B cell (primary cell): ENCODE results near the gene KCNA1. TPM values are rescaled to one million over a fixed set of nuclear protein-coding genes. Genes with fewer than 3 reads are reported as not detected.
A peak's percentile ranks its signal among the peaks of the same experiment; 100 is the strongest.

Source experiments
- ATAC-seq: fragments of 200-7000 bp; cut with Tn5 transposase; one replicate; pipeline ENCODE4 v1.10.0; 2021; ENCODE audit warnings: low read depth, mild to moderate bottlenecking, moderate number of reproducible peaks, moderate library complexity
- CTCF ChIA-PET: fragments of 350-600 bp; sonication (Branson Sonifier 250); formaldehyde crosslinking; loops from one replicate; lab custom pipeline; 2021; ENCODE audit warnings: antibody characterized with exemption, inconsistent platforms; lab: Charles Lee
- POLR2A ChIA-PET: fragments of 350-600 bp; sonication (Branson Sonifier 250); formaldehyde crosslinking; loops from one replicate; lab custom pipeline; 2021; ENCODE audit warnings: antibody characterized with exemption; lab: Charles Lee
- DNase-seq: peaks from one replicate; pipeline ENCODE4 v3.0.0; 2013
- H2AFZ ChIP-seq: 2 replicates; pipeline ENCODE4 v1.6.1; 2012; ENCODE audit warnings: mild to moderate bottlenecking, low read depth, low read length; ENCODE audit not compliant: insufficient read depth, poor library complexity, severe bottlenecking
- H3K27ac ChIP-seq, 2 donors: 1 replicate in 1 of 2; 2 replicates in 1 of 2; pipeline ENCODE4 v1.5.1; 2012 to 2013; ENCODE audit warnings: low read length in 2 of 2, mild to moderate bottlenecking in 2 of 2, moderate library complexity in 1 of 2
- H3K27me3 ChIP-seq, 4 experiments: fragments of 200-600 bp in 1 of 4; sonication (generic) in 1 of 4; replicated peaks in 1 of 4; 1 replicate in 2 of 4; 2 replicates in 2 of 4; pipeline versions ENCODE4 v1.6.1 to v1.7.0; 2013 to 2016; ENCODE audit warnings: low read length in 3 of 4, mild to moderate bottlenecking in 2 of 4, mixed read lengths in 1 of 4, moderate library complexity in 1 of 4; ENCODE audit not compliant: insufficient read depth in 4 of 4, control insufficient read depth in 3 of 4; ENCODE audit errors: control extremely low read depth in 1 of 4
- H3K36me3 ChIP-seq, 2 experiments: replicated peaks in 1 of 2; 1 replicate in 1 of 2; 2 replicates in 1 of 2; pipeline versions ENCODE4 v1.6.1 to v1.7.1; 2013; ENCODE audit warnings: low read length in 1 of 2; ENCODE audit not compliant: insufficient read depth in 2 of 2, control insufficient read depth in 1 of 2; ENCODE audit errors: control extremely low read depth in 1 of 2, extremely low read depth in 1 of 2
- H3K4me1 ChIP-seq, 2 donors: fragments of 200-600 bp in 1 of 2; sonication (generic) in 1 of 2; 1 replicate in 1 of 2; 2 replicates in 1 of 2; pipeline versions ENCODE4 v1.5.1 to v1.6.1; 2013 to 2017; ENCODE audit warnings: low read length in 2 of 2; ENCODE audit not compliant: control insufficient read depth in 2 of 2, insufficient read depth in 2 of 2
- H3K4me2 ChIP-seq: replicated peaks from 2 replicates; pipeline ENCODE3; 2012; ENCODE audit warnings: mild to moderate bottlenecking, low read depth, low read length; ENCODE audit not compliant: poor library complexity, severe bottlenecking
- H3K4me3 ChIP-seq, 5 experiments: fragments of 200-600 bp in 1 of 5; sonication (generic) in 1 of 5; 1 replicate in 3 of 5; 2 replicates in 2 of 5; pipeline versions ENCODE4 v1.5.1 to v1.7.0; 2011 to 2016; ENCODE audit warnings: low read length in 4 of 5, mild to moderate bottlenecking in 4 of 5, low read depth in 2 of 5, control low read depth in 1 of 5, moderate library complexity in 1 of 5; ENCODE audit not compliant: insufficient read depth in 1 of 5; ENCODE audit errors: control extremely low read depth in 1 of 5, extremely low read depth in 1 of 5
- H3K79me2 ChIP-seq: fragments of 200-600 bp; sonication (generic); one replicate; pipeline ENCODE4 v1.6.0; 2016; ENCODE audit warnings: low read length; ENCODE audit not compliant: control insufficient read depth, insufficient read depth
- H3K9ac ChIP-seq: fragments of 200-600 bp; sonication (generic); 2 replicates; pipeline ENCODE4 v1.6.1; 2017; ENCODE audit warnings: mild to moderate bottlenecking, low read length, moderate library complexity
- H3K9me3 ChIP-seq, 3 donors: one replicate each; pipeline versions ENCODE4 v1.6.1 to v1.7.1; 2013; ENCODE audit warnings: low read length in 2 of 3; ENCODE audit not compliant: control insufficient read depth in 2 of 3, insufficient read depth in 1 of 3; ENCODE audit errors: control extremely low read depth in 1 of 3
- H4K20me1 ChIP-seq: 2 replicates; pipeline ENCODE4 v1.6.0; 2012; ENCODE audit warnings: mild to moderate bottlenecking, low read length; ENCODE audit not compliant: insufficient read depth, control insufficient read depth, poor library complexity, severe bottlenecking
- H3K27ac Mint-ChIP-seq: one replicate; pipeline ENCODE4 v1.8.0; 2021; ENCODE audit warnings: mixed read lengths
- H3K27me3 Mint-ChIP-seq: one replicate; pipeline ENCODE4 v1.8.0; 2021; ENCODE audit warnings: mixed read lengths
- H3K4me1 Mint-ChIP-seq: one replicate; pipeline ENCODE4 v1.8.0; 2021; ENCODE audit warnings: mixed read lengths
- H3K4me3 Mint-ChIP-seq: one replicate; pipeline ENCODE4 v1.8.0; 2021; ENCODE audit warnings: mixed read lengths
- H3K9me3 Mint-ChIP-seq: one replicate; pipeline ENCODE4 v1.8.0; 2022; ENCODE audit warnings: mixed read lengths; ENCODE audit not compliant: insufficient read depth
- EZH2 ChIP-seq: IDR thresholded peaks from 2 replicates; pipeline ENCODE4 v1.6.1; 2012; ENCODE audit warnings: borderline replicate concordance, low read depth, mild to moderate bottlenecking, moderate library complexity, low read length; ENCODE audit not compliant: insufficient read depth, poor library complexity, severe bottlenecking
- WGBS: methylation state at CpG from one replicate; pipeline ENCODE4 v1.1.5; 2013; ENCODE audit warnings: missing lambda C conversion rate; ENCODE audit not compliant: insufficient coverage; 5-methylcytosine and 5-hydroxymethylcytosine counted together
- intact Hi-C: fragments of 100-400 bp; cut with micrococcal nuclease; formaldehyde crosslinking; loops from one replicate; pipeline ENCODE4 v1.10.0; 2022
- polyA minus RNA-seq: library from RNA; depleted of rRNA, polyadenylated mRNA; stranded (reverse); fragments of >200 nt; gene quantifications from 2 replicates; pipeline ENCODE4 v1.2.3, GENCODE V29; 2012
- polyA plus RNA-seq: library from polyadenylated mRNA; depleted of rRNA; stranded (reverse); fragments of >200 nt; gene quantifications from 2 replicates; pipeline ENCODE4 v1.2.3, GENCODE V29; 2012
- total RNA-seq, 2 donors: library from RNA; stranded (reverse); fragments of 120-200 nt in 1 of 2; gene quantifications; 1 replicate in 1 of 2; 2 replicates in 1 of 2; pipeline versions ENCODE4 v1.2.3 to v1.2.4, GENCODE V29; 2013 to 2022
- TF ChIP-seq, protein P1 (sequence below): fragments of 200-600 bp; IDR thresholded peaks from one replicate; pipeline ENCODE4 v1.8.0; 2022; ENCODE audit warnings: antibody characterized with exemption, mild to moderate bottlenecking

KCNA1 gene
- total RNA-seq: not detected in 2 replicates
- 0.07 TPM for total RNA-seq (2013)
- polyA plus RNA-seq: 0.01 TPM in 1 of 2 replicates, not detected in the other
- 0.07 TPM in 1 of 2 replicates, not detected in the other for polyA minus RNA-seq

DNA sequence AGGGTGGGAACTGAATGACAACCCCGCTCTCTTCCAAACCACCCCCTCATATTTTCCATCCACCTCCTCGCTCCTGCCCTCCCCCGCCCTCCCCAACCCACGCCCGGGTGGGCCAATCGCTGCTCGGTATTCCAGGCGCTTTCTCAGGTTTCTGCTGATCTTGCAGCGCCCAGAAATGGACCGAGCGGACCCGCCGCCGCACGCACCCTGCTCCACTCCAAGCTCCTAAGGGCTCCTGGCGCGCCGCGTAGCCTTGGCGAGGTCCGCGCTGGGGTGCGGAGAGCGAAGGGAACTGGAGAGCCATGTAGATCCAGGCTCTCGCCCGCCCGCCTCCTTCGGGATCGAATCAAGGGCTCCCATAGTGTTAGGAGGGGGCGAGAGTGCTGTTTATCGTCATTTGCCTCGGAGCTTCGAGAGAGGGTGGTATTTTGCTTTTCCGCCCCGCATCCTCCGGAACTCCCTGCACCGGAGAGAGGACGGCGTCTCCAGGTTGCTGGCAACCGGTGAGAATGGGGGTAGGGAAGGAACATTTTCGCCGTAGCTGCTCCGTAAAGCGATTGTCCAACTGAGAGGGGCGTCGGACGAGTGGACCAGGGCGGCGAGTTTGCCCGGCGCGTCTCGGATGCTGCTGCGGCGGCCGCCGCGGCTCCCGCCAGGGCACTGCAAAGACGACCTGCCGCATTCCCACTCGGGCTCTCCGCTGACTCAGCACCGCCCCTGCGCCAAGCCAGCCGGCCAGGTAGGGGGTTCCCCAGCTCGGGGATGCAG, at the start of gene KCNA1:
TSS of gene KCNA1 (plus strand) at position 172 of the 768 bp plus-strand sequence. CDS start 1,474 bp downstream, outside the sequence.
- H3K9me3 ChIP-seq: peaks cover 0 to 26% (median 1%) of the 10 kb centered on the region in 3 donors
- H3K9ac ChIP-seq: peak within 1 kb of the TSS; percentile 63
- H3K4me3 Mint-ChIP-seq: peak within 1 kb of the TSS; percentile 98
- ChIA-PET CTCF (interaction anchor here (0.6 to 2.1 kb wide), 5 partner anchors 11 to 357 kb away, joined by 3 to 12 read pairs (median 4); no protein-coding TSS in a partner anchor), POLR2A (no interaction called here)
- no peaks in the 10 kb centered on the region for H3K36me3 ChIP-seq
- TF ChIP-seq, protein P1, sequence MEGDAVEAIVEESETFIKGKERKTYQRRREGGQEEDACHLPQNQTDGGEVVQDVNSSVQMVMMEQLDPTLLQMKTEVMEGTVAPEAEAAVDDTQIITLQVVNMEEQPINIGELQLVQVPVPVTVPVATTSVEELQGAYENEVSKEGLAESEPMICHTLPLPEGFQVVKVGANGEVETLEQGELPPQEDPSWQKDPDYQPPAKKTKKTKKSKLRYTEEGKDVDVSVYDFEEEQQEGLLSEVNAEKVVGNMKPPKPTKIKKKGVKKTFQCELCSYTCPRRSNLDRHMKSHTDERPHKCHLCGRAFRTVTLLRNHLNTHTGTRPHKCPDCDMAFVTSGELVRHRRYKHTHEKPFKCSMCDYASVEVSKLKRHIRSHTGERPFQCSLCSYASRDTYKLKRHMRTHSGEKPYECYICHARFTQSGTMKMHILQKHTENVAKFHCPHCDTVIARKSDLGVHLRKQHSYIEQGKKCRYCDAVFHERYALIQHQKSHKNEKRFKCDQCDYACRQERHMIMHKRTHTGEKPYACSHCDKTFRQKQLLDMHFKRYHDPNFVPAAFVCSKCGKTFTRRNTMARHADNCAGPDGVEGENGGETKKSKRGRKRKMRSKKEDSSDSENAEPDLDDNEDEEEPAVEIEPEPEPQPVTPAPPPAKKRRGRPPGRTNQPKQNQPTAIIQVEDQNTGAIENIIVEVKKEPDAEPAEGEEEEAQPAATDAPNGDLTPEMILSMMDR: no peak
- TF ChIP-seq EZH2: peak; percentile 94
- WGBS: 2% methylated on average over 59 of the region's 67 CpGs
- no peaks in the 10 kb centered on the region for H3K9me3 Mint-ChIP-seq
- no peak within 1 kb of the TSS for H3K27ac ChIP-seq
- peak; percentile 19 for ATAC-seq
- H3K27me3 Mint-ChIP-seq: peaks cover 33% of the 10 kb centered on the region
- peak within 1 kb of the TSS; percentile 93 for H3K4me2 ChIP-seq
- no peaks in the 10 kb centered on the region for H3K79me2 ChIP-seq
- peaks cover 22% of the 10 kb centered on the region for H3K4me1 Mint-ChIP-seq
- H4K20me1 ChIP-seq: no peaks in the 10 kb centered on the region
- peak; percentile 42 for DNase-seq
- peak within 1 kb of the TSS; percentile 34 to 62 (median 58) for H3K4me3 ChIP-seq
- peak within 1 kb of the TSS; percentile 69 for H2AFZ ChIP-seq
- H3K27me3 ChIP-seq: peaks cover 3 to 72% (median 49%) of the 10 kb centered on the region in 4 experiments
- intact Hi-C loops: no loop called here
- peak within 1 kb of the TSS; percentile 50 for H3K27ac Mint-ChIP-seq
- peaks cover 25 to 28% of the 10 kb centered on the region in 2 donors for H3K4me1 ChIP-seq

GRCh38 chr12:4860741-4861140, 49.0 kb upstream of the KCNA1 start:
- Histone ChIP-seq H3K9me3 (peaks cover 0 to 3% (median 0%) of the 10 kb centered on the region in 3 donors), H3K27ac (no peak overlapping the region), H3K4me2 (no peak overlapping the region), H3K79me2 (no peaks in the 10 kb centered on the region), H3K4me3 (no peak overlapping the region), H3K27me3 (peaks cover 0 to 40% (median 11%) of the 10 kb centered on the region in 4 experiments), H2AFZ (no peak overlapping the region), H3K4me1 (peaks cover 13 to 14% of the 10 kb centered on the region in 2 donors), H4K20me1 (no peaks in the 10 kb centered on the region), H3K9ac (no peak overlapping the region), H3K36me3 (no peaks in the 10 kb centered on the region)
- DNase-seq (no peak), ATAC-seq (no peak)
- H3K27me3 Mint-ChIP-seq: peaks cover 60% of the 10 kb centered on the region
- CTCF ChIA-PET: interaction anchor here (1.0 to 5.0 kb wide), 3 partner anchors 10 to 26 kb away, joined by 3 to 47 read pairs (median 4); no protein-coding TSS in a partner anchor
- TF ChIP-seq, protein P1: no peak
- TF ChIP-seq EZH2: no peak
- intact Hi-C loops: no loop called here
- POLR2A ChIA-PET: no interaction called here
- WGBS: 95% methylated on average over 6 of the region's 6 CpGs
- H3K27ac Mint-ChIP-seq: no peak overlapping the region
- no peaks in the 10 kb centered on the region for H3K9me3 Mint-ChIP-seq
- no peak overlapping the region for H3K4me3 Mint-ChIP-seq
- peaks cover 10% of the 10 kb centered on the region for H3K4me1 Mint-ChIP-seq
